Measurements from ENCODE around the gene TMEM239.

TMEM239 gene

GRCh38 chr20:2864626-2865025 is 48.5 kb downstream of the TMEM239 start:
- ATAC-seq (ENCODE audit: low read depth) (no peak), DNase-seq (ENCODE audit: low spot score) (no peak)
- H3K4me3 ChIP-seq (ENCODE audit: severe bottlenecking): no peak overlapping the region
- H3K27me3 ChIP-seq (ENCODE audit: insufficient read depth, poor library complexity, severe bottlenecking): no peaks in the 10 kb centered on the region
- H3K27ac ChIP-seq (ENCODE audit: poor library complexity, severe bottlenecking): no peak overlapping the region
- TF ChIP-seq CTCF (IDR thresholded peaks at IDR 0.05; ENCODE audit: poor library complexity, severe bottlenecking): no peak
- peaks cover 11% of the 10 kb centered on the region; the same call in 1 of the 2 replicates for H3K36me3 ChIP-seq (ENCODE audit: low read depth)
- H3K9me3 ChIP-seq (ENCODE audit: severe bottlenecking): no peaks in the 10 kb centered on the region
- no peaks in the 10 kb centered on the region for H3K4me1 ChIP-seq (ENCODE audit: insufficient read depth, poor library complexity, severe bottlenecking)

GRCh38 chr20:2865101-2865500 is 48.9 kb downstream of the TMEM239 start:
- no peak for DNase-seq (ENCODE audit: low spot score)
- ATAC-seq (ENCODE audit: low read depth): no peak
- H3K9me3 ChIP-seq (ENCODE audit: severe bottlenecking): no peaks in the 10 kb centered on the region
- no peaks in the 10 kb centered on the region for H3K4me1 ChIP-seq (ENCODE audit: insufficient read depth, poor library complexity, severe bottlenecking)
- H3K27ac ChIP-seq (ENCODE audit: poor library complexity, severe bottlenecking): no peak overlapping the region
- H3K27me3 ChIP-seq (ENCODE audit: insufficient read depth, poor library complexity, severe bottlenecking): no peaks in the 10 kb centered on the region
- no peak for TF ChIP-seq CTCF (IDR thresholded peaks at IDR 0.05; ENCODE audit: poor library complexity, severe bottlenecking)
- H3K36me3 ChIP-seq (ENCODE audit: low read depth): peaks cover 11% of the 10 kb centered on the region; the same call in 1 of the 2 replicates
- H3K4me3 ChIP-seq (ENCODE audit: severe bottlenecking): no peak overlapping the region

- Histone ChIP-seq H3K9me3 (ENCODE audit: severe bottlenecking) (no peaks in the 10 kb centered on the region), H3K4me3 (ENCODE audit: severe bottlenecking) (no peak overlapping the region), H3K27ac (ENCODE audit: poor library complexity, severe bottlenecking) (no peak overlapping the region), H3K27me3 (ENCODE audit: insufficient read depth, poor library complexity, severe bottlenecking) (no peaks in the 10 kb centered on the region), H3K4me1 (ENCODE audit: insufficient read depth, poor library complexity, severe bottlenecking) (peaks cover 3% of the 10 kb centered on the region), H3K36me3 (ENCODE audit: low read depth) (peaks cover 11% of the 10 kb centered on the region; the same call in 1 of the 2 replicates)
- ATAC-seq (ENCODE audit: low read depth): no peak
- DNase-seq (ENCODE audit: low spot score): no peak
- no peak for TF ChIP-seq CTCF (IDR thresholded peaks at IDR 0.05; ENCODE audit: poor library complexity, severe bottlenecking)
Measured at GRCh38 chr20:2865630-2866029, 49.5 kb downstream of the TMEM239 start.

GRCh38 chr20:2866236-2866635 is 50.1 kb downstream of the TMEM239 start:
- Histone ChIP-seq H3K4me3 (ENCODE audit: severe bottlenecking) (no peak overlapping the region), H3K36me3 (ENCODE audit: low read depth) (peaks cover 6% of the 10 kb centered on the region; the same call in 1 of the 2 replicates), H3K27me3 (ENCODE audit: insufficient read depth, poor library complexity, severe bottlenecking) (no peaks in the 10 kb centered on the region), H3K4me1 (ENCODE audit: insufficient read depth, poor library complexity, severe bottlenecking) (peaks cover 7% of the 10 kb centered on the region), H3K9me3 (ENCODE audit: severe bottlenecking) (no peaks in the 10 kb centered on the region), H3K27ac (ENCODE audit: poor library complexity, severe bottlenecking) (no peak overlapping the region)
- no peak for ATAC-seq (ENCODE audit: low read depth)
- no peak for TF ChIP-seq CTCF (IDR thresholded peaks at IDR 0.05; ENCODE audit: poor library complexity, severe bottlenecking)
- DNase-seq (ENCODE audit: low spot score): no peak

- ATAC-seq (ENCODE audit: low read depth) (no peak), DNase-seq (ENCODE audit: low spot score) (no peak)
- TF ChIP-seq CTCF (IDR thresholded peaks at IDR 0.05; ENCODE audit: poor library complexity, severe bottlenecking): no peak
- Histone ChIP-seq H3K4me3 (ENCODE audit: severe bottlenecking) (no peak overlapping the region), H3K36me3 (ENCODE audit: low read depth) (no peaks in the 10 kb centered on the region), H3K4me1 (ENCODE audit: insufficient read depth, poor library complexity, severe bottlenecking) (peaks cover 7% of the 10 kb centered on the region), H3K27me3 (ENCODE audit: insufficient read depth, poor library complexity, severe bottlenecking) (no peaks in the 10 kb centered on the region), H3K27ac (ENCODE audit: poor library complexity, severe bottlenecking) (no peak overlapping the region), H3K9me3 (ENCODE audit: severe bottlenecking) (no peaks in the 10 kb centered on the region)
Measured at GRCh38 chr20:2867081-2867864, 51.1 kb downstream of the TMEM239 start.

Data from RWPE2 (cell line).